ENCODE results near the gene MIA. TPM values are rescaled to one million over a fixed set of nuclear protein-coding genes. Genes with fewer than 3 reads are reported as not detected.

Gene MIA
- total RNA-seq, 1 experiment from 2014 or later = not detected

- Histone ChIP-seq H4K8ac (replicated peaks; ENCODE audit: insufficient read length, low read depth, low read length) (no peak overlapping the region), H3K4me1 (ENCODE audit: insufficient read depth, low read length) (no peaks in the 10 kb centered on the region; the same call in 1 of the 2 replicates), H3K23ac (ENCODE audit: insufficient read length, low read depth, low read length) (no peak overlapping the region), H4K91ac (ENCODE audit: insufficient read length, low read depth, low read length) (no peak overlapping the region), H3K79me1 (ENCODE audit: insufficient read depth, low read depth, low read length, poor library complexity, severe bottlenecking) (peaks cover 17% of the 10 kb centered on the region), H3K18ac (ENCODE audit: insufficient read length, low read depth, low read length) (no peak overlapping the region), H3K56ac (ENCODE audit: insufficient read length, low read depth, low read length) (no peak overlapping the region), H2BK12ac (ENCODE audit: insufficient read length, low read depth, low read length) (no peak overlapping the region), H4K5ac (ENCODE audit: insufficient read length, low read depth, low read length) (no peak overlapping the region), H3K23me2 (ENCODE audit: insufficient read length, low read depth, low read length, poor library complexity, severe bottlenecking) (peaks cover 5% of the 10 kb centered on the region), H3K27me3 (ENCODE audit: insufficient read depth, low read length) (no peaks in the 10 kb centered on the region; the same call in 1 of the 2 replicates), H3K9ac (ENCODE audit: extremely low read depth, insufficient read length, low read length) (peak overlapping the region; percentile 3), H2BK5ac (ENCODE audit: insufficient read length, low read length) (no peak overlapping the region), H2BK15ac (ENCODE audit: low read depth, low read length) (no peak overlapping the region), H3K79me2 (ENCODE audit: insufficient read depth, low read length) (peaks cover 40% of the 10 kb centered on the region; the same call in 1 of the 2 replicates), H2AFZ (ENCODE audit: low read length) (no peak overlapping the region), H3T11ph (ENCODE audit: low read length) (no peak overlapping the region), H3K9me3 (ENCODE audit: control insufficient read depth, low read depth, low read length) (no peaks in the 10 kb centered on the region), H2BK20ac (ENCODE audit: low read depth, low read length, poor library complexity, severe bottlenecking) (no peak overlapping the region), H3K14ac (ENCODE audit: insufficient read depth, low read length) (no peak overlapping the region), H3K27ac (ENCODE audit: insufficient read length, low read depth, low read length) (no peak overlapping the region), H3K4ac (ENCODE audit: low read depth, low read length) (no peak overlapping the region), H2AK5ac (ENCODE audit: insufficient read length, low read length) (no peak overlapping the region), H3K4me2 (ENCODE audit: insufficient read depth, insufficient read length, low read length) (peak overlapping the region; percentile 0), H4K20me1 (ENCODE audit: control insufficient read depth, insufficient read depth, insufficient read length) (peaks cover 3% of the 10 kb centered on the region), H2BK120ac (ENCODE audit: low read depth, low read length, poor library complexity, severe bottlenecking) (no peak overlapping the region)
- no peaks in the 10 kb centered on the region; the same call in none of the 2 replicates for H3K27me3 Mint-ChIP-seq (ENCODE audit: low read depth)
- H3K9me3 Mint-ChIP-seq = peaks cover 0 to 3% of the 10 kb centered on the region in 2 experiments; a peak in 1 of 5 replicates
- H3K36me3 Mint-ChIP-seq (ENCODE audit: insufficient read depth in 1 of 3, low read depth in 3 of 3) = peaks cover 58 to 79% (median 69%) of the 10 kb centered on the region in 3 experiments
- TF ChIP-seq, protein P1, sequence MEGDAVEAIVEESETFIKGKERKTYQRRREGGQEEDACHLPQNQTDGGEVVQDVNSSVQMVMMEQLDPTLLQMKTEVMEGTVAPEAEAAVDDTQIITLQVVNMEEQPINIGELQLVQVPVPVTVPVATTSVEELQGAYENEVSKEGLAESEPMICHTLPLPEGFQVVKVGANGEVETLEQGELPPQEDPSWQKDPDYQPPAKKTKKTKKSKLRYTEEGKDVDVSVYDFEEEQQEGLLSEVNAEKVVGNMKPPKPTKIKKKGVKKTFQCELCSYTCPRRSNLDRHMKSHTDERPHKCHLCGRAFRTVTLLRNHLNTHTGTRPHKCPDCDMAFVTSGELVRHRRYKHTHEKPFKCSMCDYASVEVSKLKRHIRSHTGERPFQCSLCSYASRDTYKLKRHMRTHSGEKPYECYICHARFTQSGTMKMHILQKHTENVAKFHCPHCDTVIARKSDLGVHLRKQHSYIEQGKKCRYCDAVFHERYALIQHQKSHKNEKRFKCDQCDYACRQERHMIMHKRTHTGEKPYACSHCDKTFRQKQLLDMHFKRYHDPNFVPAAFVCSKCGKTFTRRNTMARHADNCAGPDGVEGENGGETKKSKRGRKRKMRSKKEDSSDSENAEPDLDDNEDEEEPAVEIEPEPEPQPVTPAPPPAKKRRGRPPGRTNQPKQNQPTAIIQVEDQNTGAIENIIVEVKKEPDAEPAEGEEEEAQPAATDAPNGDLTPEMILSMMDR (conservative IDR thresholded peaks at IDR 0.05) = no peak
- no peak for DNase-seq
- H3K4me1 Mint-ChIP-seq = peaks cover 22 to 31% of the 10 kb centered on the region in 2 experiments
- H3K27ac Mint-ChIP-seq = peak overlapping the region; percentile 4 to 89 (median 68); a peak in 6 of 7 replicates
- WGBS (ENCODE audit: extremely low coverage, insufficient read length, low lambda C conversion rate) = no CpG with 5 or more reads among the region's 9 CpGs
- peak overlapping the region; percentile 46 to 66 for H3K4me3 Mint-ChIP-seq
These were observed 20.6 kb upstream of the MIA start for GRCh38 chr19:40754611-40755247.
